GM18951 (cell line): Measurements from ENCODE around the gene NACC2.
"Not testable (repeated sequence)": the region's sequence is repeated elsewhere in the genome, so short reads cannot be mapped to it uniquely, and the experiment has no call there.

ENCODE experiments used
- POLR2A ChIP-seq: IDR thresholded peaks from 4 replicates; pipeline ENCODE4 v1.6.1; 2011; ENCODE audit warnings: mild to moderate bottlenecking; ENCODE audit not compliant: insufficient read length, insufficient read depth; ENCODE audit errors: extremely low read depth
- in situ Hi-C: fragments of 300-500 bp; cut with MboI; formaldehyde crosslinking; loops from one replicate; pipeline ENCODE4 v1.12.0; 2022; ENCODE audit warnings: low sequenced_read_pairs, mixed read lengths, inconsistent platforms; ENCODE audit not compliant: unreplicated experiment

The NACC2 gene

GRCh38 chr9:136031741-136032730, 63.1 kb downstream of the NACC2 start:
- no peak for TF ChIP-seq POLR2A
- in situ Hi-C loops: no loop called here

- in situ Hi-C loops: no loop called here
- no peak for TF ChIP-seq POLR2A
Measured at GRCh38 chr9:136031094-136031493, 64.0 kb downstream of the NACC2 start.

GRCh38 chr9:136029556-136029955, 65.5 kb downstream of the NACC2 start:
- in situ Hi-C loops: no loop called here
- TF ChIP-seq POLR2A: no peak

GRCh38 chr9:136028760-136029470, 66.2 kb downstream of the NACC2 start:
- no peak for TF ChIP-seq POLR2A
- in situ Hi-C loops: no loop called here

- in situ Hi-C loops: not testable (repeated sequence)
Measured at GRCh38 chr9:136026943-136027289, 68.2 kb downstream of the NACC2 start.

- TF ChIP-seq POLR2A: no peak
- in situ Hi-C loops: no loop called here
Measured at GRCh38 chr9:136026266-136026942, 68.7 kb downstream of the NACC2 start.

GRCh38 chr9:136025481-136025880, 69.6 kb downstream of the NACC2 start:
- in situ Hi-C loops: no loop called here
- TF ChIP-seq POLR2A: no peak

GRCh38 chr9:136024696-136025316, 70.3 kb downstream of the NACC2 start:
- no peak for TF ChIP-seq POLR2A
- in situ Hi-C loops: no loop called here

GRCh38 chr9:136024286-136024685, 70.8 kb downstream of the NACC2 start:
- TF ChIP-seq POLR2A: no peak
- in situ Hi-C loops: no loop called here

- no peak for TF ChIP-seq POLR2A
- in situ Hi-C loops: no loop called here
Measured at GRCh38 chr9:136023410-136024225, 71.5 kb downstream of the NACC2 start.

- in situ Hi-C loops: no loop called here
- no peak for TF ChIP-seq POLR2A
Measured at GRCh38 chr9:136022731-136023409, 72.2 kb downstream of the NACC2 start.
